Right lobe of liver (tissue), 6 donors: ENCODE results near the gene NRL. TPM values are rescaled to one million over a fixed set of nuclear protein-coding genes. Genes with fewer than 3 reads are reported as not detected.

Experiments used
- ATAC-seq, 4 donors: fragments of 200-7000 bp; cut with Tn5 transposase; one replicate each; pipeline ENCODE4 v1.9.1; 2020; ENCODE audit warnings: mild to moderate bottlenecking in 4 of 4, moderate library complexity in 4 of 4
- DNase-seq, 3 donors: peaks; one replicate each; pipeline ENCODE4 v3.0.0-alpha.2; 2020
- H3K27ac ChIP-seq, 3 donors: fragments of 200-600 bp; one replicate each; pipeline ENCODE4 v1.8.0; 2022
- H3K27me3 ChIP-seq, 2 donors: fragments of 200-600 bp; one replicate each; pipeline ENCODE4 v1.8.0; 2022
- H3K36me3 ChIP-seq, 4 donors: fragments of 200-600 bp; sonication (generic) in 1 of 4; one replicate each; pipeline versions ENCODE4 v1.5.1 to v1.8.0; 2017 to 2022; ENCODE audit warnings: control low read depth in 1 of 4
- H3K4me1 ChIP-seq, 4 donors: fragments of 200-600 bp; sonication (generic) in 1 of 4; one replicate each; pipeline versions ENCODE4 v1.5.1 to v1.8.0; 2017 to 2022; ENCODE audit warnings: control low read depth in 1 of 4
- H3K4me3 ChIP-seq, 3 donors: fragments of 200-600 bp; one replicate each; pipeline ENCODE4 v1.8.0; 2022
- H3K9me3 ChIP-seq, 4 donors: fragments of 200-600 bp; sonication (generic) in 1 of 4; one replicate each; pipeline versions ENCODE4 v1.5.1 to v1.8.0; 2017 to 2022; ENCODE audit warnings: control low read depth in 1 of 4
- POLR2A ChIP-seq: fragments of 450-650 bp; IDR thresholded peaks from one replicate; pipeline ENCODE4 v1.6.1; 2017; ENCODE audit warnings: antibody characterized with exemption, mild to moderate bottlenecking
- WGBS: methylation state at CpG from one replicate; pipeline ENCODE4 v1.1.6; 2018; ENCODE audit warnings: low coverage, low lambda C conversion rate; ENCODE audit not compliant: insufficient coverage; ENCODE audit errors: missing lambda C conversion rate; 5-methylcytosine and 5-hydroxymethylcytosine counted together
- intact Hi-C, 2 donors: fragments of 100-400 bp; cut with DNase I; formaldehyde crosslinking; loops; one replicate each; pipeline versions ENCODE4 v1.11.2 to v1.14.1; 2022
- total RNA-seq, 6 experiments: library from RNA; depleted of rRNA in 2 of 6; stranded (reverse); fragments of >200 nt in 2 of 6; fragmentation: NEBNext Ultra II Directional in 3 of 6; extraction: Animal tissue kit (Norgen Biotek cat#: 25700) in 3 of 6; gene quantifications; one replicate each; pipeline versions ENCODE4 v1.1.0 to v1.2.4, GENCODE V29; 2016 to 2023
- TF ChIP-seq, protein P1 (sequence below), 4 donors: fragments of 200-600 bp in 3 of 4; fragments of 450-650 bp in 1 of 4; IDR thresholded peaks; one replicate each; pipeline versions ENCODE4 v1.5.1 to v1.8.0; 2016 to 2022; ENCODE audit warnings: antibody characterized with exemption in 4 of 4, mild to moderate bottlenecking in 2 of 4
- donor health status: DM: no; HTN: yes; CAD: no.
- donor health status: DM: no; HTN: no; CAD: no.
- donor health status: DM: no; HTN: no; CAD: no.
- donor health status: DM: no; HTN: yes; CAD: no.
- donor health status: DM: no; HTN: yes; CAD: no.

The NRL gene
- total RNA-seq, 6 experiments from 2014 or later: 1.4 to 2.9 (median 2.1) TPM

DNA sequence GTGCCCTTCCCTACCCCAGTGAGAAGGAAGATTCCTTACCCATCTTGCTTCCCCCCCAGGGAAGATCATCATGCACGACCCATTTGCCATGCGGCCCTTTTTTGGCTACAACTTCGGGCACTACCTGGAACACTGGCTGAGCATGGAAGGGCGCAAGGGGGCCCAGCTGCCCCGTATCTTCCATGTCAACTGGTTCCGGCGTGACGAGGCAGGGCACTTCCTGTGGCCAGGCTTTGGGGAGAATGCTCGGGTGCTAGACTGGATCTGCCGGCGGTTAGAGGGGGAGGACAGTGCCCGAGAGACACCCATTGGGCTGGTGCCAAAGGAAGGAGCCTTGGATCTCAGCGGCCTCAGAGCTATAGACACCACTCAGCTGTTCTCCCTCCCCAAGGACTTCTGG, 11.3 kb downstream of the NRL start:
- Histone ChIP-seq H3K4me3 (no peak overlapping the region), H3K27ac (peak overlapping the region in 1 of 3 donors; percentile 39), H3K9me3 (no peaks in the 10 kb centered on the region), H3K36me3 (peaks cover 0 to 48% (median 10%) of the 10 kb centered on the region in 4 donors), H3K27me3 (no peaks in the 10 kb centered on the region), H3K4me1 (peaks cover 0 to 94% (median 21%) of the 10 kb centered on the region in 4 donors)
- intact Hi-C loops: no loop called here
- ATAC-seq (peak in 1 of 4 donors; percentile 4), DNase-seq (no peak)
- TF ChIP-seq, protein P1, sequence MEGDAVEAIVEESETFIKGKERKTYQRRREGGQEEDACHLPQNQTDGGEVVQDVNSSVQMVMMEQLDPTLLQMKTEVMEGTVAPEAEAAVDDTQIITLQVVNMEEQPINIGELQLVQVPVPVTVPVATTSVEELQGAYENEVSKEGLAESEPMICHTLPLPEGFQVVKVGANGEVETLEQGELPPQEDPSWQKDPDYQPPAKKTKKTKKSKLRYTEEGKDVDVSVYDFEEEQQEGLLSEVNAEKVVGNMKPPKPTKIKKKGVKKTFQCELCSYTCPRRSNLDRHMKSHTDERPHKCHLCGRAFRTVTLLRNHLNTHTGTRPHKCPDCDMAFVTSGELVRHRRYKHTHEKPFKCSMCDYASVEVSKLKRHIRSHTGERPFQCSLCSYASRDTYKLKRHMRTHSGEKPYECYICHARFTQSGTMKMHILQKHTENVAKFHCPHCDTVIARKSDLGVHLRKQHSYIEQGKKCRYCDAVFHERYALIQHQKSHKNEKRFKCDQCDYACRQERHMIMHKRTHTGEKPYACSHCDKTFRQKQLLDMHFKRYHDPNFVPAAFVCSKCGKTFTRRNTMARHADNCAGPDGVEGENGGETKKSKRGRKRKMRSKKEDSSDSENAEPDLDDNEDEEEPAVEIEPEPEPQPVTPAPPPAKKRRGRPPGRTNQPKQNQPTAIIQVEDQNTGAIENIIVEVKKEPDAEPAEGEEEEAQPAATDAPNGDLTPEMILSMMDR (IDR thresholded peaks at IDR 0.05): no peak
- no peak for TF ChIP-seq POLR2A
- 74% methylated on average over 6 of the region's 13 CpGs for WGBS

DNA sequence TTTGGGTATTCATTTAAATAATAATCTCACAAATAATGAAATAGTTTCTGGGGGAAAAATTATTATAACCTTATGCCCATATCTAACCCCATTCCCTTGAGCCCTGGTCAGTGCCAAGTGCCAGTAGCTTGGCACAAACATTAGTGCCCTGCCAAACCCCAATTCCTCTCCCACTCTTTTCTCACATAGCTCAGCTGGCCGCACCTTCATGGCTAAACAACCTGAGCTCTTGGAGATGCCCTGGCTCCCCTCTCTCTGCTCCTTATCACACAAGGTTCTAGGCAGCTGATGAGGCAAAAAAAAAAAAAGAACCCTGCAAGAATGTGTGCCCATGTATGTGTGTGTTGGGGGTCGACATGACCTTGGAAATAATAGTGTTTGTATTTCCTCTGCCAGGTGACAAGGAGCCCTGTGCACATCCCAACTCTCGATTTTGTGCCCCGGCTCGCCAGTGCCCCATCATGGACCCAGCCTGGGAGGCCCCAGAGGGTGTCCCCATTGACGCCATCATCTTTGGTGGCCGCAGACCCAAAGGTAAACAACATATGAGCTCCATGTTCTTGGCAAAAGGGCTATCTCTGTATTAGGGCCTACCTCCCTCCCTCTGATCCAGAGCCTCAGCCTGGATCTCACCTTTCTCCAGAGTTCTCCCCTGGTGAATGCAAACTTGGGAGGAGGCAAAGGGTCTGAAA, 12.2 kb downstream of the NRL start:
- intact Hi-C loops: no loop called here

DNA sequence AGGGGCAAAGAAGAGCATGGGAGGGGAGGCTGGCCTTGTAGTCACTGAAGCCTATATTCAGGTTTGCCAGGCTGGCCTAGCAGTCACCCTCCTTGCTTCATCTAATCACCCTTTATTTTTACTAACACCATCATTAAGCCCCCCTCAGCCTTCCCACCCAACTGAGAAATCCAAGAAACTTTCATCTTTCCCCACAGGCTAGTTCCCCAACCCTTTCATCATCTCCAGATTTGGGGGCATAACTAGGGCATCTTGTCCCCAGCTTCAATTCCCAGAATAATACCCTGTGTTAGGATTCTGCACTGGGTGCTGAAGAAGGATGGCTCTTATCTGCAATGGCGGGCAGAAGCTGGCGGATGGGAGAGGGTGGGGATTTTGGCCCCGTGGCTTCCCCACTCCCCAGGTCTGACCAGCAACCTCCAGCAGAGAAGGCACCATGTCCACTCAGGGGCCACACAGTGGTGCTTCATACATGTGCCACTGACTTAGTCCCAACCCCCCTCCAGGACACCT, 13.7 kb downstream of the NRL start:
- DNase-seq: no peak
- 66% methylated on average over 3 of the region's 3 CpGs for WGBS
- ATAC-seq: no peak
- Histone ChIP-seq H3K27me3 (no peaks in the 10 kb centered on the region), H3K4me1 (peaks cover 0 to 96% (median 28%) of the 10 kb centered on the region in 4 donors), H3K4me3 (no peak overlapping the region), H3K36me3 (peaks cover 0 to 68% (median 13%) of the 10 kb centered on the region in 4 donors), H3K9me3 (no peaks in the 10 kb centered on the region), H3K27ac (peak overlapping the region in 1 of 3 donors; percentile 39)
- intact Hi-C loops: no loop called here
- TF ChIP-seq, protein P1 (IDR thresholded peaks at IDR 0.05): no peak
- no peak for TF ChIP-seq POLR2A

More for the DNA sequence above, 12.2 kb downstream of the NRL start:
- H3K27me3 ChIP-seq: no peaks in the 10 kb centered on the region
- TF ChIP-seq, protein P1 (IDR thresholded peaks at IDR 0.05): no peak
- no peak for TF ChIP-seq POLR2A
- ATAC-seq: no peak
- H3K36me3 ChIP-seq: peaks cover 0 to 57% (median 13%) of the 10 kb centered on the region in 4 donors
- 78% methylated on average over 1 of the region's 7 CpGs for WGBS
- no peaks in the 10 kb centered on the region for H3K9me3 ChIP-seq
- DNase-seq: no peak
- peaks cover 0 to 94% (median 26%) of the 10 kb centered on the region in 4 donors for H3K4me1 ChIP-seq
- H3K4me3 ChIP-seq: no peak overlapping the region
- peak overlapping the region in 1 of 3 donors; percentile 39 for H3K27ac ChIP-seq

DNA sequence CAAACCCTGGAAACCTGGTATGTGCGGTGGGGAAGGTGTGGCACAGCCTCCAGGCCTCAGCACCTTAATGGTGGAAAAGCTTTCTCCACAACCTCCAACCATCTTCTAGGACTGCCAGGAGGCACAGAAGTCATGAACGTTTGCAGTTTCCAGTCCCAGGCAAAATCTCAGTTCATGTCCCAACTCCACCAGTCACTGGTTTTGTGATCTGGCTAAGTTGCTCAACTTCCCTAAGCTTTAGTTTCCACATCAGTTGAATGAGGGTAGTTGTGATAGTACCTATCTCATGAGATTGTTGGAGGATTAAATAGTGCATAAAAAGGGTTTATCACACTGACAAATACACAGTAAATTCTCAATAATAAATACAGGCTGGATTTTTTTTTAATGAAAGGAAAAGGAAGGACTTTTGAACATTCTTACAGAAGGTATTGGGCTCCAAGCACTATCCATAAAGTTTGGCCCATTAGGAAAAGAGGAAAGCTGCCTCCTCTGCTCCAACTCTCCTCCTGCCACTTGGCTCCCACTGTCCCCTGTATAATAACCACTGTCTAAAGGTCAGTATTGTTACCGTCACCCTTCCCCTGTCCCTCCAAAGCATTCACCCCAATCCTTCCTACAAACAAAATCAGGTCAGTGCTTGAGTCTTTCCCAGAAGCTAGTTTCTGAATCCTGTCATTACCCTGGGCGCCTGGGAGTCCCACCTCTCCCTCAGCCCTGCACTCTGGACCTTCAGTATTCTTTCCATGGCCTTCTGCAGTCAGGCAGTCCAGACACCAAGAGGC, 14.4 kb downstream of the NRL start:
- intact Hi-C loops: no loop called here
- Histone ChIP-seq H3K4me3 (no peak overlapping the region), H3K9me3 (no peaks in the 10 kb centered on the region), H3K27me3 (no peaks in the 10 kb centered on the region), H3K27ac (peak overlapping the region in 1 of 3 donors; percentile 39), H3K36me3 (peaks cover 0 to 68% (median 13%) of the 10 kb centered on the region in 4 donors), H3K4me1 (peaks cover 0 to 94% (median 27%) of the 10 kb centered on the region in 4 donors)
- 47% methylated on average over 3 of the region's 4 CpGs for WGBS
- no peak for DNase-seq
- TF ChIP-seq, protein P1 (IDR thresholded peaks at IDR 0.05): no peak
- no peak for TF ChIP-seq POLR2A
- ATAC-seq: no peak
